Small intestine (tissue), 7 donors: ENCODE results near the gene IGFBP7. TPM values are rescaled to one million over a fixed set of nuclear protein-coding genes. Genes with fewer than 3 reads are reported as not detected.
A peak's percentile ranks its signal among the peaks of the same experiment; 100 is the strongest.

Source experiments
- DNase-seq, 2 donors: peaks; one replicate each; pipeline versions ENCODE4 v3.0.0 to v3.0.0-alpha.2; 2013
- FAIRE-seq: peaks from 2 replicates; lab custom pipeline; 2012; peaks lifted over from hg19 to GRCh38; lab: Jason Lieb, UNC
- H3K27ac ChIP-seq, 3 donors: one replicate each; pipeline ENCODE4 v1.5.1; 2013; ENCODE audit warnings: low read length in 2 of 3, mild to moderate bottlenecking in 2 of 3, control low read depth in 1 of 3, inconsistent platforms in 1 of 3, low read depth in 1 of 3, moderate library complexity in 1 of 3
- H3K27me3 ChIP-seq, 3 donors: one replicate each; pipeline ENCODE4 v1.6.1; 2013; ENCODE audit warnings: low read length in 3 of 3, inconsistent platforms in 1 of 3; ENCODE audit not compliant: control insufficient read depth in 3 of 3, insufficient read depth in 3 of 3
- H3K36me3 ChIP-seq, 3 donors: one replicate each; pipeline ENCODE4 v1.6.1; 2013; ENCODE audit warnings: low read length in 3 of 3, inconsistent platforms in 1 of 3, low read depth in 1 of 3, mild to moderate bottlenecking in 1 of 3, moderate library complexity in 1 of 3; ENCODE audit not compliant: control insufficient read depth in 3 of 3, insufficient read depth in 2 of 3
- H3K4me1 ChIP-seq, 3 donors: one replicate each; pipeline ENCODE4 v1.6.1; 2013; ENCODE audit warnings: low read length in 2 of 3, inconsistent platforms in 1 of 3, low read depth in 1 of 3, mild to moderate bottlenecking in 1 of 3, moderate library complexity in 1 of 3; ENCODE audit not compliant: control insufficient read depth in 3 of 3, insufficient read depth in 2 of 3
- H3K4me3 ChIP-seq, 3 donors: one replicate each; pipeline ENCODE4 v1.5.1; 2013; ENCODE audit warnings: low read length in 3 of 3, control low read depth in 1 of 3, inconsistent platforms in 1 of 3, low read depth in 1 of 3, mild to moderate bottlenecking in 1 of 3, moderate library complexity in 1 of 3
- H3K9me3 ChIP-seq, 2 donors: one replicate each; pipeline ENCODE4 v1.6.1; 2013; ENCODE audit warnings: low read depth in 1 of 2, low read length in 1 of 2; ENCODE audit not compliant: control insufficient read depth in 2 of 2, insufficient read depth in 1 of 2
- WGBS, 3 donors: extraction: QIAGEN DNeasy Blood & Tissue Kit; methylation state at CpG; one replicate each; pipeline ENCODE4 v1.1.7; 2013; 5-methylcytosine and 5-hydroxymethylcytosine counted together
- polyA plus RNA-seq, 4 donors: library from polyadenylated mRNA; stranded (reverse) in 3 of 4; unstranded in 1 of 4; fragments of 200-250 nt in 3 of 4; fragments of 120-200 nt in 1 of 4; gene quantifications; one replicate each; pipeline versions ENCODE4 v1.2.1 to v1.2.3, GENCODE V29; 2013
- donor health status: healthy with polysubstance abuse.
- donor health status: control.
- donor health status: control.
- donor health status: Bipolar disorder and iron deficiency.
- donor health status: healthy.

The IGFBP7 gene
- polyA plus RNA-seq, 4 donors = 8.9 to 240 (median 50.5) TPM

- Histone ChIP-seq H3K27ac (no peak overlapping the region), H3K36me3 (no peaks in the 10 kb centered on the region)
- no peak for FAIRE-seq
Observed at GRCh38 chr4:57125996-57126395, 15.8 kb upstream of the IGFBP7 start.

GRCh38 chr4:57124145-57124544, 14.0 kb upstream of the IGFBP7 start:
- DNase-seq (no peak), FAIRE-seq (no peak)
- Histone ChIP-seq H3K36me3 (no peaks in the 10 kb centered on the region), H3K27me3 (no peaks in the 10 kb centered on the region), H3K4me3 (no peak overlapping the region), H3K27ac (no peak overlapping the region), H3K9me3 (peaks cover 0 to 11% of the 10 kb centered on the region in 2 donors), H3K4me1 (no peaks in the 10 kb centered on the region)

More at GRCh38 chr4:57125996-57126395, 15.8 kb upstream of the IGFBP7 start:
- H3K4me1 ChIP-seq = no peaks in the 10 kb centered on the region
- DNase-seq = no peak
- peaks cover 0 to 11% of the 10 kb centered on the region in 2 donors for H3K9me3 ChIP-seq
- H3K27me3 ChIP-seq = no peaks in the 10 kb centered on the region
- H3K4me3 ChIP-seq = no peak overlapping the region

- peaks cover 0 to 10% of the 10 kb centered on the region in 2 donors for H3K9me3 ChIP-seq
- no peak for FAIRE-seq
- H3K27ac ChIP-seq = no peak overlapping the region
- no peak for DNase-seq
- WGBS, 3 donors = 75 to 83% (median 78%) methylated on average over 1 of the region's 1 CpG
- H3K4me3 ChIP-seq = no peak overlapping the region
- no peaks in the 10 kb centered on the region for H3K4me1 ChIP-seq
- no peaks in the 10 kb centered on the region for H3K36me3 ChIP-seq
- no peaks in the 10 kb centered on the region for H3K27me3 ChIP-seq
Observed at GRCh38 chr4:57122959-57123358, 12.8 kb upstream of the IGFBP7 start.

- FAIRE-seq = no peak
Observed at GRCh38 chr4:57119054-57119651, 9.0 kb upstream of the IGFBP7 start.

GRCh38 chr4:57117491-57117890, 7.3 kb upstream of the IGFBP7 start:
- Histone ChIP-seq H3K9me3 (no peaks in the 10 kb centered on the region), H3K27ac (no peak overlapping the region), H3K4me3 (no peak overlapping the region), H3K36me3 (no peaks in the 10 kb centered on the region), H3K4me1 (no peaks in the 10 kb centered on the region), H3K27me3 (peaks cover 0 to 16% (median 0%) of the 10 kb centered on the region in 3 donors)
- 70 to 80% (median 79%) methylated on average over 2 of the region's 2 CpGs for WGBS, 3 donors
- no peak for DNase-seq
- no peak for FAIRE-seq

More at GRCh38 chr4:57119054-57119651, 9.0 kb upstream of the IGFBP7 start:
- Histone ChIP-seq H3K27me3 (peaks cover 0 to 8% (median 0%) of the 10 kb centered on the region in 3 donors), H3K27ac (peak overlapping the region in 2 of 3 donors; percentile 31 to 91), H3K4me1 (no peaks in the 10 kb centered on the region), H3K36me3 (no peaks in the 10 kb centered on the region), H3K9me3 (peaks cover 0 to 3% of the 10 kb centered on the region in 2 donors), H3K4me3 (no peak overlapping the region)
- WGBS, 3 donors = 41 to 47% (median 45%) methylated on average over 8 of the region's 8 CpGs
- peak in 1 of 2 donors; percentile 35 for DNase-seq

GRCh38 chr4:57116245-57116644, 6.1 kb upstream of the IGFBP7 start:
- 53 to 61% (median 55%) methylated on average over 3 of the region's 3 CpGs for WGBS, 3 donors
- no peaks in the 10 kb centered on the region for H3K9me3 ChIP-seq
- no peaks in the 10 kb centered on the region for H3K4me1 ChIP-seq
- DNase-seq = no peak
- no peak overlapping the region for H3K27ac ChIP-seq
- peaks cover 0 to 20% (median 0%) of the 10 kb centered on the region in 3 donors for H3K27me3 ChIP-seq
- no peak for FAIRE-seq
- no peak overlapping the region for H3K4me3 ChIP-seq
- no peaks in the 10 kb centered on the region for H3K36me3 ChIP-seq

GRCh38 chr4:57114973-57115372, 4.8 kb upstream of the IGFBP7 start:
- Histone ChIP-seq H3K4me1 (no peaks in the 10 kb centered on the region), H3K4me3 (no peak overlapping the region), H3K27ac (no peak overlapping the region), H3K9me3 (no peaks in the 10 kb centered on the region), H3K27me3 (peaks cover 0 to 29% (median 0%) of the 10 kb centered on the region in 3 donors), H3K36me3 (no peaks in the 10 kb centered on the region)
- FAIRE-seq (no peak), DNase-seq (no peak)

GRCh38 chr4:57113870-57114269, 3.7 kb upstream of the IGFBP7 start:
- H3K36me3 ChIP-seq = no peaks in the 10 kb centered on the region
- no peaks in the 10 kb centered on the region for H3K4me1 ChIP-seq
- WGBS, 3 donors = 68 to 69% (median 69%) methylated on average over 6 of the region's 6 CpGs
- H3K27ac ChIP-seq = no peak overlapping the region
- DNase-seq (no peak), FAIRE-seq (no peak)
- H3K9me3 ChIP-seq = no peaks in the 10 kb centered on the region
- H3K27me3 ChIP-seq = peaks cover 0 to 37% (median 4%) of the 10 kb centered on the region in 3 donors
- no peak overlapping the region for H3K4me3 ChIP-seq
